OCI-LY7 (cell line): ENCODE data around the gene RBM20. TPM values are rescaled to one million over a fixed set of nuclear protein-coding genes. Genes with fewer than 3 reads are reported as not detected.

Experiments used
- BruUV-seq: library from RNA; stranded (reverse); fragments of 400-500 nt; replicated peaks from 2 replicates; lab custom pipeline; 2021; lab: Mats Ljungman, UMichigan
- CTCF ChIA-PET: fragments of 300-600 bp; sonication (Branson Sonifier 250); formaldehyde crosslinking; loops from one replicate; lab custom pipeline; 2022; ENCODE audit warnings: antibody characterized with exemption; ENCODE audit not compliant: unreplicated experiment; lab: Charles Lee
- POLR2A ChIA-PET: fragments of 300-600 bp; sonication (Branson Sonifier 250); formaldehyde crosslinking; loops from one replicate; lab custom pipeline; 2022; ENCODE audit warnings: antibody characterized with exemption; lab: Charles Lee
- DNase-seq: peaks from one replicate; pipeline ENCODE4 v3.0.0-alpha.2; 2015; ENCODE audit warnings: low spot score
- H2AFZ ChIP-seq: fragments of 200-600 bp; sonication (generic), shearing (Covaris generic); 2 replicates; pipeline ENCODE4 v1.6.1; 2014; ENCODE audit warnings: mild to moderate bottlenecking, antibody characterized with exemption, low read length, moderate library complexity
- H3K27ac ChIP-seq: fragments of 200-600 bp; sonication (generic); 2 replicates; pipeline ENCODE4 v1.5.1; 2014; ENCODE audit warnings: mixed run types, low read depth, mild to moderate bottlenecking, moderate library complexity, low read length, inconsistent platforms; ENCODE audit not compliant: poor library complexity, severe bottlenecking
- H3K36me3 ChIP-seq: fragments of 200-600 bp; sonication (generic); 2 replicates; pipeline ENCODE4 v1.6.1; 2014; ENCODE audit warnings: mild to moderate bottlenecking, antibody characterized with exemption, low read length, moderate library complexity, mixed read lengths; ENCODE audit not compliant: insufficient read depth
- H3K4me1 ChIP-seq: fragments of 200-600 bp; sonication (generic); 2 replicates; pipeline ENCODE4 v1.5.1; 2014; ENCODE audit warnings: mild to moderate bottlenecking, low read length; ENCODE audit not compliant: insufficient read depth, poor library complexity, severe bottlenecking
- H3K4me2 ChIP-seq: fragments of 200-600 bp; sonication (generic); 2 replicates; pipeline ENCODE4 v1.6.1; 2014; ENCODE audit warnings: mild to moderate bottlenecking, low read length
- H3K4me3 ChIP-seq: fragments of 200-600 bp; sonication (generic); 2 replicates; pipeline ENCODE4 v1.5.1; 2014; ENCODE audit warnings: mild to moderate bottlenecking, low read depth, low read length; ENCODE audit not compliant: poor library complexity, severe bottlenecking
- H3K79me2 ChIP-seq: fragments of 200-600 bp; sonication (generic); 2 replicates; pipeline ENCODE4 v1.6.1; 2016; ENCODE audit warnings: low read depth, mild to moderate bottlenecking, low read length, moderate library complexity, mixed read lengths; ENCODE audit not compliant: insufficient read depth
- H3K9me2 ChIP-seq: fragments of 200-600 bp; sonication (generic); 2 replicates; pipeline ENCODE4 v1.6.1; 2016; ENCODE audit warnings: mild to moderate bottlenecking, low read length, mixed read lengths; ENCODE audit not compliant: insufficient read depth
- H3K9me3 ChIP-seq: fragments of 200-600 bp; sonication (generic); 2 replicates; pipeline ENCODE4 v1.6.1; 2014; ENCODE audit warnings: mild to moderate bottlenecking, mixed run types, low read length, mixed read lengths
- H4K20me1 ChIP-seq: fragments of 200-600 bp; sonication (generic); 2 replicates; pipeline ENCODE4 v1.6.1; 2014; ENCODE audit warnings: mild to moderate bottlenecking, antibody characterized with exemption, low read length, moderate library complexity, mixed read lengths; ENCODE audit not compliant: insufficient read depth
- CTCF ChIP-seq: fragments of 200-600 bp; sonication (generic); conservative IDR thresholded peaks from 2 replicates; pipeline ENCODE4 v1.5.1; 2014; ENCODE audit warnings: mild to moderate bottlenecking, antibody characterized with exemption, low read length, moderate library complexity, mixed read lengths
- EZH2phosphoT487 ChIP-seq: fragments of 200-600 bp; sonication (generic); IDR thresholded peaks from 2 replicates; pipeline ENCODE4 v1.6.1; 2018; ENCODE audit warnings: low read depth, borderline replicate concordance, mild to moderate bottlenecking, mixed run types, antibody characterized with exemption, low read length, moderate library complexity, mixed read lengths
- intact Hi-C: fragments of 100-400 bp; cut with micrococcal nuclease; formaldehyde crosslinking; loops from one replicate; pipeline ENCODE4 v1.10.0; 2022; ENCODE audit not compliant: unreplicated experiment
- total RNA-seq, 2 experiments: library from RNA; depleted of rRNA in 1 of 2; stranded (reverse); fragments of >200 nt in 1 of 2; shearing (Covaris generic) in 1 of 2; gene quantifications; 2 replicates each; pipeline ENCODE4 v1.2.3, GENCODE V29; 2014 to 2022

The RBM20 gene
- total RNA-seq, 2 experiments from 2014 or later = 0.35 to 1.0 TPM

- Histone ChIP-seq H3K36me3 (no peaks in the 10 kb centered on the region), H3K4me2 (peak overlapping the region; percentile 18; the same call in 1 of the 2 replicates), H3K79me2 (no peaks in the 10 kb centered on the region), H3K9me3 (0 out of 2 replicates have a peak, but pooled peaks cover 8% of the 10 kb centered on the region), H3K4me1 (peaks cover 22% of the 10 kb centered on the region), H4K20me1 (no peaks in the 10 kb centered on the region), H3K9me2 (no peaks in the 10 kb centered on the region), H2AFZ (no peak overlapping the region), H3K27ac (no peak overlapping the region), H3K4me3 (no peak overlapping the region)
- CTCF ChIA-PET = interaction anchor here (1.1 kb wide), 1 partner anchor 63 kb away, joined by 3 read pairs; no protein-coding TSS in a partner anchor
- DNase-seq = peak; percentile 31
- intact Hi-C loops = no loop called here
- POLR2A ChIA-PET = interaction anchor here (0.5 to 1.4 kb wide), 7 partner anchors 9 to 241 kb away, joined by 3 to 4 read pairs (median 4); no protein-coding TSS in a partner anchor
- TF ChIP-seq CTCF (no peak), EZH2phosphoT487 (no peak)
- BruUV-seq = no TSS peak
Observed at GRCh38 chr10:110617425-110618229, 26.5 kb upstream of the RBM20 start.

GRCh38 chr10:110618230-110618610 is 25.9 kb upstream of the RBM20 start:
- CTCF ChIA-PET = no interaction called here
- Histone ChIP-seq H3K4me3 (no peak overlapping the region), H3K9me2 (no peaks in the 10 kb centered on the region), H2AFZ (no peak overlapping the region), H3K9me3 (0 out of 2 replicates have a peak, but pooled peaks cover 8% of the 10 kb centered on the region), H3K27ac (no peak overlapping the region), H4K20me1 (no peaks in the 10 kb centered on the region), H3K36me3 (no peaks in the 10 kb centered on the region), H3K4me1 (peaks cover 16% of the 10 kb centered on the region), H3K4me2 (peak overlapping the region; percentile 18; the same call in 1 of the 2 replicates), H3K79me2 (no peaks in the 10 kb centered on the region)
- TF ChIP-seq CTCF = no peak
- no peak for TF ChIP-seq EZH2phosphoT487
- BruUV-seq = no TSS peak
- POLR2A ChIA-PET = interaction anchor here (0.5 to 1.0 kb wide), 4 partner anchors 10 to 240 kb away, joined by 3 to 4 read pairs (median 4); no protein-coding TSS in a partner anchor
- no peak for DNase-seq
- intact Hi-C loops = no loop called here
